GM23338 (cell line): Measurements from ENCODE around the gene PUS3. TPM values are rescaled to one million over a fixed set of nuclear protein-coding genes. Genes with fewer than 3 reads are reported as not detected.

Source experiments
- ATAC-seq: fragments of 200-7000 bp; cut with Tn5 transposase; 3 replicates; pipeline ENCODE4 v1.9.1; 2020
- DNase-seq: peaks from one replicate; pipeline ENCODE4 v3.0.0-alpha.2; 2015; ENCODE audit warnings: low spot score
- H2AFZ ChIP-seq: fragments of 200-600 bp; sonication (generic); 2 replicates; pipeline ENCODE4 v1.8.0; 2016; ENCODE audit warnings: antibody characterized with exemption, mild to moderate bottlenecking, moderate library complexity
- H3F3A ChIP-seq: fragments of 200-600 bp; sonication (generic); replicated peaks from 2 replicates; pipeline ENCODE4 v1.8.0; 2017; ENCODE audit warnings: antibody characterized with exemption, mixed run types, low read depth
- H3K27ac ChIP-seq: fragments of 200-600 bp; sonication (generic); 2 replicates; pipeline ENCODE4 v1.6.1; 2016; ENCODE audit warnings: low read depth
- H3K27me3 ChIP-seq: fragments of 200-600 bp; sonication (generic); 2 replicates; pipeline ENCODE4 v1.8.0; 2016; ENCODE audit warnings: mild to moderate bottlenecking, mixed run types, moderate library complexity; ENCODE audit not compliant: insufficient read depth
- H3K36me3 ChIP-seq: fragments of 200-600 bp; sonication (generic); 2 replicates; pipeline ENCODE4 v1.8.0; 2016; ENCODE audit warnings: mild to moderate bottlenecking; ENCODE audit not compliant: insufficient read depth
- H3K4me1 ChIP-seq: fragments of 200-600 bp; sonication (generic); 2 replicates; pipeline ENCODE4 v1.8.0; 2016; ENCODE audit warnings: mild to moderate bottlenecking, moderate library complexity; ENCODE audit not compliant: insufficient read depth
- H3K4me2 ChIP-seq: fragments of 200-600 bp; sonication (generic); 2 replicates; pipeline ENCODE4 v1.7.1; 2017; ENCODE audit warnings: mixed run types
- H3K4me3 ChIP-seq: fragments of 200-600 bp; sonication (generic); 2 replicates; pipeline ENCODE4 v1.6.1; 2016; ENCODE audit warnings: mixed run types
- H3K79me2 ChIP-seq: fragments of 200-600 bp; sonication (generic); replicated peaks from 2 replicates; pipeline ENCODE4 v1.8.0; 2017; ENCODE audit warnings: mild to moderate bottlenecking; ENCODE audit not compliant: insufficient read depth
- H3K9me2 ChIP-seq: fragments of 200-600 bp; sonication (generic); 2 replicates; pipeline ENCODE4 v1.8.0; 2017; ENCODE audit not compliant: insufficient read depth
- H4K20me1 ChIP-seq: fragments of 200-600 bp; sonication (generic); replicated peaks from 2 replicates; pipeline ENCODE4 v1.8.0; 2017; ENCODE audit warnings: mild to moderate bottlenecking; ENCODE audit not compliant: insufficient read depth
- H3K27ac Mint-ChIP-seq: 2 replicates; pipeline ENCODE4 v1.8.0; 2020; ENCODE audit warnings: inconsistent platforms, mild to moderate bottlenecking, moderate library complexity, mixed read lengths
- H3K27me3 Mint-ChIP-seq: 3 replicates; pipeline ENCODE4 v1.8.0; 2022; ENCODE audit warnings: low read depth, mild to moderate bottlenecking, moderate library complexity, mixed read lengths, inconsistent platforms; ENCODE audit not compliant: insufficient read depth, poor library complexity
- H3K36me3 Mint-ChIP-seq: 3 replicates; pipeline ENCODE4 v1.8.0; 2021; ENCODE audit warnings: low read depth, mild to moderate bottlenecking, inconsistent platforms, moderate library complexity, mixed read lengths
- H3K4me1 Mint-ChIP-seq: 3 replicates; pipeline ENCODE4 v1.8.0; 2020; ENCODE audit warnings: mild to moderate bottlenecking, inconsistent platforms, mixed read lengths
- H3K4me3 Mint-ChIP-seq: 3 replicates; pipeline ENCODE4 v1.8.0; 2021; ENCODE audit warnings: moderate library complexity, mild to moderate bottlenecking, inconsistent platforms, mixed read lengths
- H3K9me3 Mint-ChIP-seq: 3 replicates; pipeline ENCODE4 v1.8.0; 2020; ENCODE audit warnings: moderate library complexity, mild to moderate bottlenecking, inconsistent platforms, mixed read lengths
- CREB1 ChIP-seq: fragments of 250-450 bp; sonication (Bioruptor Pico); IDR thresholded peaks from 2 replicates; pipeline ENCODE4 v1.5.0; 2020; ENCODE audit warnings: low read depth, mild to moderate bottlenecking, moderate library complexity
- CTCF ChIP-seq, 2 experiments: fragments of 200-600 bp in 1 of 2; sonication (generic) in 1 of 2; conservative IDR thresholded peaks; 2 replicates each; pipeline versions ENCODE4 v1.5.1 to v1.6.1; 2016 to 2017; ENCODE audit warnings: antibody characterized with exemption in 2 of 2, low read depth in 2 of 2, mild to moderate bottlenecking in 2 of 2, moderate library complexity in 1 of 2
- ETS1 ChIP-seq: IDR thresholded peaks from 2 replicates; pipeline ENCODE4 v1.6.1; 2016; ENCODE audit warnings: antibody characterized with exemption
- EZH2 ChIP-seq: fragments of 200-600 bp; sonication (generic); IDR thresholded peaks from one replicate; pipeline ENCODE4 v1.8.0; 2017; ENCODE audit warnings: antibody characterized with exemption, mild to moderate bottlenecking, low read depth; ENCODE audit not compliant: unreplicated experiment
- EZH2phosphoT487 ChIP-seq: fragments of 200-600 bp; sonication (generic); IDR thresholded peaks from one replicate; pipeline ENCODE4 v1.8.1; 2018; ENCODE audit warnings: antibody characterized with exemption; ENCODE audit not compliant: unreplicated experiment
- JUNB ChIP-seq: IDR thresholded peaks from one replicate; pipeline ENCODE4 v1.6.1; 2016; ENCODE audit warnings: antibody characterized with exemption; ENCODE audit not compliant: unreplicated experiment
- NANOG ChIP-seq: IDR thresholded peaks from 2 replicates; pipeline ENCODE4 v1.6.1; 2016; ENCODE audit warnings: antibody characterized with exemption, borderline replicate concordance
- POLR2AphosphoS5 ChIP-seq: IDR thresholded peaks from 2 replicates; pipeline ENCODE4 v1.6.1; 2016; ENCODE audit warnings: antibody characterized with exemption, low read depth
- REST ChIP-seq: IDR thresholded peaks from one replicate; pipeline ENCODE4 v1.6.1; 2018; ENCODE audit warnings: antibody characterized with exemption; ENCODE audit not compliant: unreplicated experiment
- STAT1 ChIP-seq: IDR thresholded peaks from one replicate; pipeline ENCODE4 v1.6.1; 2016; ENCODE audit warnings: antibody characterized with exemption; ENCODE audit not compliant: unreplicated experiment
- ZNF114 ChIP-seq: fragments of 250-450 bp; sonication (Bioruptor Pico); IDR thresholded peaks from 2 replicates; pipeline ENCODE4 v1.5.0; 2020; ENCODE audit warnings: mild to moderate bottlenecking, moderate library complexity
- ZNF331 ChIP-seq: fragments of 250-450 bp; sonication (Bioruptor Pico); IDR thresholded peaks from 2 replicates; pipeline ENCODE4 v1.5.0; 2020; ENCODE audit warnings: low read depth, mild to moderate bottlenecking, moderate library complexity
- ZNF462 ChIP-seq: fragments of 250-450 bp; sonication (Bioruptor Pico); IDR thresholded peaks from 2 replicates; pipeline ENCODE4 v1.5.0; 2020; ENCODE audit warnings: mild to moderate bottlenecking, moderate library complexity
- polyA plus RNA-seq: library from polyadenylated mRNA; unstranded; fragments of >200 nt; fragmentation: Nextera tagmentation; extraction: Ambion mirVana; gene quantifications from 2 replicates; pipeline ENCODE4 v1.2.1, GENCODE V29; 2016
- total RNA-seq: library from RNA; depleted of rRNA; stranded (reverse); fragments of >200 nt; shearing (Covaris generic); gene quantifications from 2 replicates; pipeline ENCODE4 v1.2.3, GENCODE V29; 2014

Gene PUS3
- total and polyA plus RNA-seq, 2 experiments from 2014 or later, result 15.8 to 24.1 TPM

- H3K4me3 Mint-ChIP-seq, result no peak overlapping the region
Observed at GRCh38 chr11:125916683-125917347, 13.8 kb upstream of the PUS3 start.

More at GRCh38 chr11:125916683-125917347, 13.8 kb upstream of the PUS3 start:
- H3K36me3 Mint-ChIP-seq, result peaks cover 3% of the 10 kb centered on the region; the same call in 2 of the 3 replicates
- Histone ChIP-seq H4K20me1 (no peaks in the 10 kb centered on the region), H3K4me2 (no peak overlapping the region), H3K79me2 (no peaks in the 10 kb centered on the region), H3K4me3 (no peak overlapping the region), H2AFZ (no peak overlapping the region), H3K4me1 (no peaks in the 10 kb centered on the region), H3K36me3 (no peaks in the 10 kb centered on the region), H3F3A (no peaks in the 10 kb centered on the region), H3K27me3 (no peaks in the 10 kb centered on the region), H3K27ac (no peak overlapping the region), H3K9me2 (no peaks in the 10 kb centered on the region)
- no peak overlapping the region for H3K27ac Mint-ChIP-seq
- H3K27me3 Mint-ChIP-seq, result no peaks in the 10 kb centered on the region
- H3K9me3 Mint-ChIP-seq, result no peaks in the 10 kb centered on the region
- H3K4me1 Mint-ChIP-seq, result peaks cover 6% of the 10 kb centered on the region; the same call in 2 of the 3 replicates
- TF ChIP-seq ZNF331 (CRISPR knock-in tag) (no peak), ZNF462 (CRISPR knock-in tag) (no peak), ZNF114 (no peak), REST (no peak), CTCF (conservative IDR thresholded peaks at IDR 0.05; ENCODE audit: low read depth in 2 of 2) (no peak), EZH2phosphoT487 (no peak), POLR2AphosphoS5 (no peak), NANOG (no peak), ETS1 (no peak), CREB1 (CRISPR knock-in tag) (no peak), JUNB (no peak), STAT1 (no peak), EZH2 (no peak)
- no peak for ATAC-seq
- no peak for DNase-seq
